ENCODE data around the gene CEP41.

The CEP41 gene

DNA sequence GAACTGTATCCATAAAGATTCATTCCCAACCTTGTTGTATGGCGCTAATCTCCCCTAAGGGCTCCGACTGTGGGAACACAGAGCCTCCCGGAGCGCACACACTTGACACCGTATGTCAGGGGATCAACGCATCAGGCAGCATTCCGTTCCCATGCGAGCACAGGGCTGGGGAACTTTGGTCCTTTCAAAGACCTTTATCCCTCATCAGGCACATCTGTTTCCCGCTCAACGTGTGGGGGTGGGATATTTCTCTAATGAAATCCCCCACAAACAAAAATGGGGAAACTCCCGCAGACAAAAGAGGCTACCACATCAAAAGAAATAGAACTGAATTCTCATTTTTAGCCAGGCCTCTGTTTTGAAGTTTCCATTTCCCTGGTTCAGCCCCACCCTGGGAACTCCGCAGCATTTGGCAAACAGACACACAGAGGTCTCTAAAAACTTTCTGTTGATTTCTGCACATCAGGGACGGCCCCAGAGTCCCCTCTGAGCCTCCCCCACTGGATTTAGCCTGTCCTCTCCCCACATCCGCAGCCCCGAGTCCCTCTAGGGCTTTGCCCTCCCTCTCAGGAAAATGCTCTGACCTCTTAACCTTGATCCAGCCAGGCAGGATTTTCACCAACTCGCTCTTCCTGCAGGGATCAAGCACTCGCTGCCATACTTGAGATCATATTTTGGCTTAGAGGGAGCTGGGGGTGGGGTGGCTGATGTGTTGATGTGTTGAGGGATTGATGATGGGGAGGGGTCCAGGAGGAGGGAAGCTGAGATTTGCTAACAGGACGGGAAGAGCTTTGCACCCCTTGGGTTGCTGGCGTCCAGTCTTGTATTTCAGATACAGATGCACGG lies 89.6 kb downstream of the CEP41 start:
- DNase-seq (ENCODE audit: low spot score), result peak; percentile 87

DNA sequence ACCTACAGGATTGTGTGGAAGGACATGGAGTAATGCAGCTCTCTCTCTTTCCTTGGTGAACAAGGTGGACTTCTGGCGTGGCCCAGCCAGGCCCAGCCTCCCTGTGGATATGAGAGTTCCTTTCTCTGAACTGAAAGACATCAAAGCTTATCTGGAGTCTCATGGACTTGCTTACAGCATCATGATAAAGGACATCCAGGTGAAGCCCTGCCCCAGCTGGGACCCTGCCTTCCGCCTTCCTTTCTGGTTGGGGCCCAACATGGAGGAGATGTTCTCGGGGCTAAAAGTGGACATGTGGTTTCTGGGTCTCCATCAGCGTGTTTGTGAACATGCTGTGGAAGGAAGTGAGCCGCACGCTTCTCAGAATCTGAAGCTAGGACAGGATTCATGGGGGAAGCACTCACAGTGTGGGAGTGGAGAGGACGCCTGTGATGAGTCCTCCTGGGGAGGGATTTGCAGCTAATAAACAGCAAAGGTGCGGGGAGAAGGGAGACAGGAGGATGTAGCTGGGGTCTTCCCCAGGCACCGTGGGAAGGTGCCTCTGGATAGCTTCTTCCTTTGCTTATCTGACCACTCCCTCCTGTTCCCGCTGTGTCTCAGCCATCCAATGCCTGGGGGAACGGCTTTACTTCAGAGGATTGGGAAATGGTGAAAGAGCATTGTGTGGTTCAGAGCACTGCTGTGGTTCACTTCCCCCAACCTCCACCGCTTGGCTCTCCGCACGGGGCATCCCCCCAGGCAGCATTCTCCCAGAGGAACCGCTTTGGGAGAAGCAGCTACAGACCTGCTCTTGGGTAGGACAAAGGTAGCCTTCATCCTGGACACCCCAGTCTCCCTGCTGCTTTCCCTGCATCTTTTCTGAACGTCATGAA lies 90.7 kb downstream of the CEP41 start:
- no peak for DNase-seq (ENCODE audit: low spot score)

DNA sequence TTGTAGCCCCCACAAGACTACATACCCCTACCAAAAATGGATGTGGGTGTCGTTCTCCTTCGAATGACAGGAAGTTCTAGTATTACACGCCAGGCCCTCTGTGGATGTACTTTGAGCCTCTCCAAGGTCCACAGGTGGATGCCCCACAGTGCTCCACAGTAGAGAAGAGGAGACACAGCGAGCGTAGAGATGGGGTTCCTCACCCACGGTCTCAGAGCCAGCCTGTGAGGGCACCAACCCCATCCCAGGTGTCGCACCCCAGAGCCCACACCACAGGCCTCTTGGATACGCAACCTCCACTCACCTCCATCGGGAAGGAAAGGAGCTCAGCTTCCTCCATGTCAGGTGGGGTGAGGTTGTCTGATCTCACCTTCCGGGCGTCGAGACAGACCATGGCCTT lies 93.9 kb downstream of the CEP41 start:
- no peak for DNase-seq (ENCODE audit: low spot score)

DNA sequence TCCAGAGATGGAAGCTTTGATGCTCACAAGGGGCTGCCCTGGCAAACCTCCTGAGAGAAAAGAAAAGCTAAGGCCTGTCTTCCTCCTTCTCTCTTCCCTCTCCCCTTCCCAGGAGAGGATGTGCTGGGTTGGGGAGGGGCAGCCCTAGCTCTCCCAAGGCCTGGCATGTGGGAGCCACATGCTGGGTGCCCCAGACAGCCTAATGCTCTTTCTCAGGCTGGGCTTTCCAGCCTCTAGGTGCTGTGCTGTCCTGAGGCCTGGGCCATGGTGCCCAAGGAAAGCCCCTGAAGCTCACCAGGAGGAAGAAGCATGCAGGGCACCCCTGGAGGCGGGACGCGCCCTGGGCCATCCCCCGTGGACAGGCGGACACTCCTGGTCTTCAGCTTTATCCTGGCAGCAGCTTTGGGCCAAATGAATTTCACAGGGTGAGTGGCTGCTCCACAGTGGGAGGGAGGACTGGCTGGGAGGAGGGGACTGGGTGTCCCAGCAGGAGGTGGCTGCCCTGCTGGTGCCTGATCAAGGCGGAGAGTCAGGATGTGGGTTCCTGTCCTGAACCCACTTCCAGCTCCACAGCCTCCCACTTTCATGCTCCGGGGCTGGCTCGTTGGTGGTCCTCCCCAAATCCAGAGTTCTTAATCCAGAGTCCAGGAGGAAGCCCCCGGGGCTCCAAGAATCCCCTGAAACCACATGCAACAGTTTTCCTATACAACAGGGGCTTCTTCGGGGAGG lies 94.5 kb downstream of the CEP41 start:
- no peak for DNase-seq (ENCODE audit: low spot score)

DNA sequence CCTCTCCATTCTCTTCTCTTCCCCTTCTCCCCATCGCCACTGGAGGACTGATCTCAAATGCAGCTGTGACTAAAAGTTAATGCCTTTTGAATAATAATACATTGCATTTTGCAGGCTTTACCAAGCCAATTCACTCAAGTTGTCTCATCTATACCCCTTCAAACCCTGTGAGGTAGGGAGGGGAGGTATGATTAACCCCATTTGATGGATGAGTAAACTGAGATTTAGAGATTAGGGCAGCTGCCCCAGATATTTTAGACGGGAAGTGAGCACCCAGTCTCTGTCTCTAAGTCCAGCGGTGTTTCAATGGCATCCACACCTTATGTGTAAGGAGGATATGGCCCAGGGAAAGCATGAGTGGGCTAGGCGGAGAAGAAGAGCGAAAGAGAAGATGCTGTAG lies 95.1 kb downstream of the CEP41 start:
- DNase-seq (ENCODE audit: low spot score), result no peak

DNA sequence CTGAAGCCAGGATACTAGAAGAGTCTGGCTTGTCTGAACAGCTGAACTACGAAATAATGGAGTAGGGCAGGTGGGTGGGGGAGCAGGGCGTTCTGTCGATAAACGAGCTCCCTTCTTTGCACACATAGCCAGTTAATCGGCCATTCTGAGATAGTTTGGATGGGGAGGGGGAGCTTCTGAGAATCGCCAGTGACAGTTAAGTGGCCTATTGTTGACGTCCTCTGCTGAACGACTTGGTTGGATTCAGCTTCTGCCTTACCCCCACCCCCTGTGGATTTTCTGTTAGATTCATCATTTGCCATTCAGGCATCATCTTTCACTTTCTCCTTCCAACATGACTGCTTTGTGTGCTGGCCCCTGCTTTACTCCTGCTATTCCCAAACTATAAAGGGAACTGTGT lies 95.7 kb downstream of the CEP41 start:
- no peak for DNase-seq (ENCODE audit: low spot score)

DNA sequence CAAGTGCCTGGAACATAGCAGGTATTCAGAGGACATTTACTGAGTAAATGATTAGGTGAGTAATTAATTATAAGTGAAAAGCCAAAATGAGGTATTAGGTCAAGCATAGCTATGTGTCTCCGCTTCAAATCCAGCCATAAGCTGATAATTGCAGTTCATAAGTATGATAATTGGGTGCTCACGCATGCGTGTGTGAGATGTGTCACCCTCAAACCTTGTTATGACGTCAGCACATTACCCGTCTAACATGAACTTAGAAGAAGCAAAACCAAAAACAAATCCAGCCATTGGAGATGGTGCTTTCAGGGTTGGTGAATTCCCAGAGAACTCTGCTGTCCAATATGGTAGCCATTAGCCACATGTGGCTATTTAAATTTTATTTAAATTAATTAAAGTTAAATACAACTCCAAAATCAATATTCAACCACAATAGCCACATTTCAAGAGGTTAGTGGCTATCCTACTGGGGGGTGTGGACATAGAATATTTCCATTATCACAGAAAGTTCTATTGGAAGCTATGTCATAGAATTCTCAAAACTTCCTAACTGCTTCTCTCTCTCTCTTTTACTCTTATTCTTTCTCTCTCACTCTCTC lies 96.4 kb downstream of the CEP41 start, which contains the start of gene CPA5:
Gene CPA5, plus strand, starts transcription at position 546 of the 596 bp plus-strand sequence. CDS start 1,670 bp downstream, outside the sequence.
- DNase-seq (ENCODE audit: low spot score), result no peak
